Articular chondrocyte of knee joint (primary cell): ENCODE results near the gene OLIG3. TPM values are rescaled to one million over a fixed set of nuclear protein-coding genes. Genes with fewer than 3 reads are reported as not detected.

Source experiments
- total RNA-seq: library from RNA; depleted of rRNA; stranded (reverse); fragments of >200 nt; gene quantifications from 2 replicates; pipeline ENCODE4 v1.2.3, GENCODE V29; 2012

OLIG3 gene
- not detected in 2 replicates for total RNA-seq

GRCh38 chr6:137494281-137494987 is at the start of gene OLIG3:
Gene OLIG3, minus strand, starts transcription at chr6:137494394. Its CDS starts 224 bp downstream, at chr6:137494170.

